HG03060 (cell line): Measurements from ENCODE around the gene PDCD1.
"Not testable (repeated sequence)": the region's sequence is repeated elsewhere in the genome, so short reads cannot be mapped to it uniquely, and the experiment has no call there.

Source experiments
- ATAC-seq: cut with Tn5 transposase; IDR thresholded peaks from one replicate; pipeline ENCODE4 v1.9.1; 2021; ENCODE audit warnings: low read depth, moderate number of reproducible peaks; ENCODE audit not compliant: unreplicated experiment

The PDCD1 gene

GRCh38 chr2:241841181-241842066 is 17.3 kb downstream of the PDCD1 start:
- no peak for ATAC-seq

GRCh38 chr2:241837197-241837965 is 21.3 kb downstream of the PDCD1 start:
- ATAC-seq, result no peak

- no peak for ATAC-seq
These were observed 22.4 kb downstream of the PDCD1 start for GRCh38 chr2:241836292-241836691.

- ATAC-seq, result no peak
These were observed 23.1 kb downstream of the PDCD1 start for GRCh38 chr2:241835611-241836010.

- no peak for ATAC-seq
These were observed 24.0 kb downstream of the PDCD1 start for GRCh38 chr2:241834527-241835210.

- not testable (repeated sequence) for ATAC-seq
These were observed 24.8 kb downstream of the PDCD1 start for GRCh38 chr2:241833756-241834526.

GRCh38 chr2:241833101-241833663 is 25.5 kb downstream of the PDCD1 start:
- no peak for ATAC-seq

GRCh38 chr2:241827394-241827793 is 31.3 kb downstream of the PDCD1 start:
- no peak for ATAC-seq

GRCh38 chr2:241823531-241824437 is 34.9 kb downstream of the PDCD1 start:
- not testable (repeated sequence) for ATAC-seq

GRCh38 chr2:241822264-241822623 is 36.5 kb downstream of the PDCD1 start:
- ATAC-seq, result no peak

GRCh38 chr2:241821460-241822263 is 37.0 kb downstream of the PDCD1 start:
- ATAC-seq, result no peak

GRCh38 chr2:241820625-241821384 is 37.9 kb downstream of the PDCD1 start:
- ATAC-seq, result no peak

- not testable (repeated sequence) for ATAC-seq
These were observed 38.6 kb downstream of the PDCD1 start for GRCh38 chr2:241819947-241820624.

GRCh38 chr2:241818943-241819270 is 39.8 kb downstream of the PDCD1 start:
- no peak for ATAC-seq

- ATAC-seq, result no peak
These were observed 40.3 kb downstream of the PDCD1 start for GRCh38 chr2:241818229-241818942.

- not testable (repeated sequence) for ATAC-seq
These were observed 40.9 kb downstream of the PDCD1 start for GRCh38 chr2:241817821-241818215.
